H9 (cell line): ENCODE results near the gene CCDC170. TPM values are rescaled to one million over a fixed set of nuclear protein-coding genes. Genes with fewer than 3 reads are reported as not detected.

ENCODE experiments used
- DNase-seq: peaks from one replicate; pipeline ENCODE4 v3.0.0-alpha.2; 2017
- H2AFZ ChIP-seq: one replicate; pipeline ENCODE4 v1.6.1; 2013; ENCODE audit warnings: mild to moderate bottlenecking, low read length, control low read depth, moderate library complexity
- H2AK5ac ChIP-seq: 2 replicates; pipeline ENCODE4 v1.6.1; 2013; ENCODE audit warnings: low read length, control low read depth, mixed read lengths; ENCODE audit not compliant: insufficient read length
- H2BK120ac ChIP-seq: one replicate; pipeline ENCODE4 v1.6.1; 2013; ENCODE audit warnings: low read depth, mild to moderate bottlenecking, low read length, control low read depth, inconsistent platforms; ENCODE audit not compliant: poor library complexity, severe bottlenecking
- H2BK12ac ChIP-seq: 2 replicates; pipeline ENCODE4 v1.6.1; 2013; ENCODE audit warnings: low read length, control low read depth, mixed read lengths, low read depth; ENCODE audit not compliant: insufficient read length
- H2BK15ac ChIP-seq: 2 replicates; pipeline ENCODE4 v1.6.1; 2013; ENCODE audit warnings: low read depth, low read length, control low read depth
- H2BK20ac ChIP-seq: one replicate; pipeline ENCODE4 v1.6.1; 2013; ENCODE audit warnings: low read depth, mild to moderate bottlenecking, low read length, control low read depth, inconsistent platforms; ENCODE audit not compliant: poor library complexity, severe bottlenecking
- H2BK5ac ChIP-seq: 2 replicates; pipeline ENCODE4 v1.6.1; 2013; ENCODE audit warnings: low read length, control low read depth, mixed read lengths; ENCODE audit not compliant: insufficient read length
- H3K14ac ChIP-seq: 2 replicates; pipeline ENCODE4 v1.6.1; 2013; ENCODE audit warnings: low read length, control low read depth; ENCODE audit not compliant: insufficient read depth
- H3K18ac ChIP-seq: 2 replicates; pipeline ENCODE4 v1.6.1; 2013; ENCODE audit warnings: low read depth, mild to moderate bottlenecking, mixed read lengths, low read length, control low read depth; ENCODE audit not compliant: insufficient read length
- H3K23ac ChIP-seq: 2 replicates; pipeline ENCODE4 v1.6.1; 2013; ENCODE audit warnings: low read length, control low read depth, mixed read lengths, low read depth; ENCODE audit not compliant: insufficient read length
- H3K23me2 ChIP-seq: 2 replicates; pipeline ENCODE4 v1.6.1; 2013; ENCODE audit warnings: low read depth, mild to moderate bottlenecking, mixed read lengths, low read length, control low read depth; ENCODE audit not compliant: insufficient read length, poor library complexity, severe bottlenecking
- H3K27ac ChIP-seq: 2 replicates; pipeline ENCODE4 v1.5.1; 2013; ENCODE audit warnings: low read length, control low read depth, mixed read lengths, low read depth; ENCODE audit not compliant: insufficient read length
- H3K27me3 ChIP-seq: 2 replicates; pipeline ENCODE4 v1.6.1; 2013; ENCODE audit warnings: low read length, control low read depth, inconsistent platforms; ENCODE audit not compliant: insufficient read depth
- H3K4ac ChIP-seq: 2 replicates; pipeline ENCODE4 v1.6.1; 2013; ENCODE audit warnings: low read depth, mild to moderate bottlenecking, control low read depth, inconsistent platforms, low read length, moderate library complexity
- H3K4me1 ChIP-seq: 2 replicates; pipeline ENCODE4 v1.6.1; 2013; ENCODE audit warnings: low read length, control low read depth, inconsistent platforms; ENCODE audit not compliant: insufficient read depth
- H3K4me2 ChIP-seq: 2 replicates; pipeline ENCODE4 v1.6.1; 2013; ENCODE audit warnings: low read length, control low read depth, mixed read lengths; ENCODE audit not compliant: insufficient read length, insufficient read depth
- H3K56ac ChIP-seq: 2 replicates; pipeline ENCODE4 v1.6.1; 2013; ENCODE audit warnings: low read depth, mild to moderate bottlenecking, mixed read lengths, low read length, control low read depth; ENCODE audit not compliant: insufficient read length
- H3K79me1 ChIP-seq: 2 replicates; pipeline ENCODE4 v1.6.1; 2013; ENCODE audit warnings: low read depth, mild to moderate bottlenecking, moderate library complexity, low read length, control low read depth, inconsistent platforms; ENCODE audit not compliant: insufficient read depth, poor library complexity, severe bottlenecking
- H3K79me2 ChIP-seq: 2 replicates; pipeline ENCODE4 v1.6.1; 2013; ENCODE audit warnings: low read length, control low read depth, inconsistent platforms; ENCODE audit not compliant: insufficient read depth
- H3K9ac ChIP-seq: 2 replicates; pipeline ENCODE4 v1.6.1; 2013; ENCODE audit warnings: low read length, control low read depth, mixed read lengths; ENCODE audit not compliant: insufficient read length; ENCODE audit errors: extremely low read depth
- H3K9me3 ChIP-seq: one replicate; pipeline ENCODE4 v1.6.1; 2013; ENCODE audit warnings: low read depth, low read length, inconsistent platforms; ENCODE audit not compliant: control insufficient read depth
- H3T11ph ChIP-seq: one replicate; pipeline ENCODE4 v1.6.1; 2013; ENCODE audit warnings: mild to moderate bottlenecking, low read length, control low read depth, inconsistent platforms
- H4K20me1 ChIP-seq: one replicate; pipeline ENCODE4 v1.6.1; 2013; ENCODE audit not compliant: control insufficient read depth, insufficient read length, insufficient read depth
- H4K5ac ChIP-seq: 2 replicates; pipeline ENCODE4 v1.6.1; 2013; ENCODE audit warnings: low read depth, mild to moderate bottlenecking, mixed read lengths, low read length, control low read depth; ENCODE audit not compliant: insufficient read length
- H4K8ac ChIP-seq: replicated peaks from 2 replicates; pipeline ENCODE4 v1.6.1; 2013; ENCODE audit warnings: low read length, control low read depth, mixed read lengths, low read depth; ENCODE audit not compliant: insufficient read length
- H4K91ac ChIP-seq: 2 replicates; pipeline ENCODE4 v1.6.1; 2013; ENCODE audit warnings: low read depth, mild to moderate bottlenecking, moderate library complexity, mixed read lengths, low read length, control low read depth; ENCODE audit not compliant: insufficient read length
- H3K27ac Mint-ChIP-seq, 3 experiments: 2 replicates in 2 of 3; 3 replicates in 1 of 3; pipeline ENCODE4 v1.8.0; 2020 to 2021; ENCODE audit warnings: mixed read lengths in 3 of 3, mild to moderate bottlenecking in 1 of 3, moderate library complexity in 1 of 3
- H3K27me3 Mint-ChIP-seq: 2 replicates; pipeline ENCODE4 v1.8.0; 2021; ENCODE audit warnings: low read depth, mild to moderate bottlenecking, moderate library complexity, mixed read lengths
- H3K36me3 Mint-ChIP-seq, 3 experiments: 2 replicates in 2 of 3; 3 replicates in 1 of 3; pipeline ENCODE4 v1.8.0; 2020 to 2021; ENCODE audit warnings: low read depth in 3 of 3, mixed read lengths in 3 of 3; ENCODE audit not compliant: insufficient read depth in 1 of 3
- H3K4me1 Mint-ChIP-seq, 2 experiments: 2 replicates each; pipeline ENCODE4 v1.8.0; 2020; ENCODE audit warnings: mixed read lengths in 2 of 2
- H3K4me3 Mint-ChIP-seq, 2 experiments: 2 replicates in 1 of 2; 3 replicates in 1 of 2; pipeline ENCODE4 v1.8.0; 2020 to 2021; ENCODE audit warnings: mild to moderate bottlenecking in 2 of 2, mixed read lengths in 2 of 2, moderate library complexity in 1 of 2
- H3K9me3 Mint-ChIP-seq, 2 experiments: 2 replicates in 1 of 2; 3 replicates in 1 of 2; pipeline ENCODE4 v1.8.0; 2020; ENCODE audit warnings: mild to moderate bottlenecking in 2 of 2, mixed read lengths in 2 of 2, moderate library complexity in 1 of 2
- WGBS: extraction: QIAGEN DNeasy Blood & Tissue Kit; methylation state at CpG from one replicate; pipeline ENCODE4 v1.1.7; 2013; ENCODE audit warnings: missing lambda C conversion rate, low lambda C conversion rate, mixed read lengths; ENCODE audit not compliant: insufficient read length; ENCODE audit errors: extremely low coverage; 5-methylcytosine and 5-hydroxymethylcytosine counted together
- total RNA-seq: library from RNA; stranded (reverse); gene quantifications from 2 replicates; pipeline ENCODE4 v1.2.1, GENCODE V29; 2021
- TF ChIP-seq, protein P1 (sequence below): fragments of 200-600 bp; sonication (generic); conservative IDR thresholded peaks from 3 replicates; pipeline ENCODE4 v1.8.0; 2021; ENCODE audit warnings: antibody characterized with exemption, mild to moderate bottlenecking

The CCDC170 gene
- total RNA-seq, 1 experiment from 2014 or later, result 0.07 TPM

DNA sequence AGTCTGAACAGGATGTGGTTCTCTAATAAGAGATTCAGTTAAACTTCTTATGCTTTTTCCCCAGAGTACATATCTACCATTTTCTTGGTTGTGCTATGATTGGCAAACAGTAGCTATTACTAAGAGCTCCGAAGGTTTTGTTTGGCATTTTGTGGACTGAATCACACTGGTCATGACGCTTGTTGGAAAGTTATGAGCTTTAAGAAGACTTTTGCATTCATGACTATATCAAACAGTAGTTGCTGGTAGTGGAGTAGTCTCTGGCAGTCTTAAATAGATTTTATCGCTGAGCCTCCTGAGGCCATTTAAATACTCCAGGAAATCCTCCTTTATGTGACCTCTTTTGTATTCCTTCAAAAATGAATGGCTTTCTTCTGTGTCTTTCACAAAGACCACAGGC is 40.8 kb downstream of the CCDC170 start:
- Histone ChIP-seq H3K9me3 (peaks cover 4% of the 10 kb centered on the region), H3K18ac (no peak overlapping the region), H3K79me2 (no peaks in the 10 kb centered on the region), H3K79me1 (no peaks in the 10 kb centered on the region), H3K4me1 (no peaks in the 10 kb centered on the region), H4K5ac (no peak overlapping the region), H3K4me2 (no peak overlapping the region), H3T11ph (no peak overlapping the region), H4K20me1 (no peaks in the 10 kb centered on the region), H4K91ac (no peak overlapping the region), H2BK120ac (no peak overlapping the region), H3K14ac (no peak overlapping the region), H3K56ac (no peak overlapping the region), H2BK12ac (no peak overlapping the region), H4K8ac (no peak overlapping the region), H3K23ac (no peak overlapping the region), H2BK15ac (no peak overlapping the region), H3K23me2 (no peaks in the 10 kb centered on the region), H2AFZ (no peak overlapping the region), H2BK5ac (no peak overlapping the region), H3K9ac (no peak overlapping the region), H2BK20ac (no peak overlapping the region), H3K4ac (no peak overlapping the region), H2AK5ac (no peak overlapping the region), H3K27ac (no peak overlapping the region), H3K27me3 (no peaks in the 10 kb centered on the region)
- Mint-ChIP-seq H3K27ac (no peak overlapping the region), H3K36me3 (peaks cover 0 to 14% (median 0%) of the 10 kb centered on the region in 3 experiments; a peak in 4 of 7 replicates), H3K9me3 (peaks cover 9 to 10% of the 10 kb centered on the region in 2 experiments; a peak in 4 of 5 replicates), H3K27me3 (no peaks in the 10 kb centered on the region), H3K4me1 (no peaks in the 10 kb centered on the region), H3K4me3 (no peak overlapping the region)
- no peak for DNase-seq
- WGBS, result no CpG with 5 or more reads among the region's 3 CpGs
- TF ChIP-seq, protein P1, sequence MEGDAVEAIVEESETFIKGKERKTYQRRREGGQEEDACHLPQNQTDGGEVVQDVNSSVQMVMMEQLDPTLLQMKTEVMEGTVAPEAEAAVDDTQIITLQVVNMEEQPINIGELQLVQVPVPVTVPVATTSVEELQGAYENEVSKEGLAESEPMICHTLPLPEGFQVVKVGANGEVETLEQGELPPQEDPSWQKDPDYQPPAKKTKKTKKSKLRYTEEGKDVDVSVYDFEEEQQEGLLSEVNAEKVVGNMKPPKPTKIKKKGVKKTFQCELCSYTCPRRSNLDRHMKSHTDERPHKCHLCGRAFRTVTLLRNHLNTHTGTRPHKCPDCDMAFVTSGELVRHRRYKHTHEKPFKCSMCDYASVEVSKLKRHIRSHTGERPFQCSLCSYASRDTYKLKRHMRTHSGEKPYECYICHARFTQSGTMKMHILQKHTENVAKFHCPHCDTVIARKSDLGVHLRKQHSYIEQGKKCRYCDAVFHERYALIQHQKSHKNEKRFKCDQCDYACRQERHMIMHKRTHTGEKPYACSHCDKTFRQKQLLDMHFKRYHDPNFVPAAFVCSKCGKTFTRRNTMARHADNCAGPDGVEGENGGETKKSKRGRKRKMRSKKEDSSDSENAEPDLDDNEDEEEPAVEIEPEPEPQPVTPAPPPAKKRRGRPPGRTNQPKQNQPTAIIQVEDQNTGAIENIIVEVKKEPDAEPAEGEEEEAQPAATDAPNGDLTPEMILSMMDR, result no peak
